Epithelial cell of esophagus (primary cell): ENCODE results near the gene DAPK2.

ENCODE experiments used
- DNase-seq: peaks from one replicate; pipeline ENCODE4 v3.0.0; 2010; ENCODE audit warnings: low read depth
- H3K4me3 ChIP-seq: 2 replicates; pipeline ENCODE4 v1.5.1; 2011; ENCODE audit warnings: mild to moderate bottlenecking, low read length, control low read depth
- TF ChIP-seq, protein P1 (sequence below): IDR thresholded peaks from 2 replicates; pipeline ENCODE4 v1.5.1; 2011; ENCODE audit warnings: low read depth, mild to moderate bottlenecking, low read length, control low read depth, inconsistent platforms; ENCODE audit not compliant: insufficient read depth; ENCODE audit errors: missing control alignments

The DAPK2 gene

GRCh38 chr15:63943829-63944680 lies 102.2 kb downstream of the DAPK2 start:
- H3K4me3 ChIP-seq = no peak overlapping the region
- DNase-seq = no peak
- TF ChIP-seq, protein P1, sequence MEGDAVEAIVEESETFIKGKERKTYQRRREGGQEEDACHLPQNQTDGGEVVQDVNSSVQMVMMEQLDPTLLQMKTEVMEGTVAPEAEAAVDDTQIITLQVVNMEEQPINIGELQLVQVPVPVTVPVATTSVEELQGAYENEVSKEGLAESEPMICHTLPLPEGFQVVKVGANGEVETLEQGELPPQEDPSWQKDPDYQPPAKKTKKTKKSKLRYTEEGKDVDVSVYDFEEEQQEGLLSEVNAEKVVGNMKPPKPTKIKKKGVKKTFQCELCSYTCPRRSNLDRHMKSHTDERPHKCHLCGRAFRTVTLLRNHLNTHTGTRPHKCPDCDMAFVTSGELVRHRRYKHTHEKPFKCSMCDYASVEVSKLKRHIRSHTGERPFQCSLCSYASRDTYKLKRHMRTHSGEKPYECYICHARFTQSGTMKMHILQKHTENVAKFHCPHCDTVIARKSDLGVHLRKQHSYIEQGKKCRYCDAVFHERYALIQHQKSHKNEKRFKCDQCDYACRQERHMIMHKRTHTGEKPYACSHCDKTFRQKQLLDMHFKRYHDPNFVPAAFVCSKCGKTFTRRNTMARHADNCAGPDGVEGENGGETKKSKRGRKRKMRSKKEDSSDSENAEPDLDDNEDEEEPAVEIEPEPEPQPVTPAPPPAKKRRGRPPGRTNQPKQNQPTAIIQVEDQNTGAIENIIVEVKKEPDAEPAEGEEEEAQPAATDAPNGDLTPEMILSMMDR = no peak

- H3K4me3 ChIP-seq = no peak overlapping the region
- TF ChIP-seq, protein P1 = no peak
- DNase-seq = no peak
Measured at GRCh38 chr15:63942486-63943365, 103.6 kb downstream of the DAPK2 start.

GRCh38 chr15:63941698-63942465 lies 104.4 kb downstream of the DAPK2 start:
- TF ChIP-seq, protein P1 = no peak
- no peak for DNase-seq
- no peak overlapping the region for H3K4me3 ChIP-seq

DNA sequence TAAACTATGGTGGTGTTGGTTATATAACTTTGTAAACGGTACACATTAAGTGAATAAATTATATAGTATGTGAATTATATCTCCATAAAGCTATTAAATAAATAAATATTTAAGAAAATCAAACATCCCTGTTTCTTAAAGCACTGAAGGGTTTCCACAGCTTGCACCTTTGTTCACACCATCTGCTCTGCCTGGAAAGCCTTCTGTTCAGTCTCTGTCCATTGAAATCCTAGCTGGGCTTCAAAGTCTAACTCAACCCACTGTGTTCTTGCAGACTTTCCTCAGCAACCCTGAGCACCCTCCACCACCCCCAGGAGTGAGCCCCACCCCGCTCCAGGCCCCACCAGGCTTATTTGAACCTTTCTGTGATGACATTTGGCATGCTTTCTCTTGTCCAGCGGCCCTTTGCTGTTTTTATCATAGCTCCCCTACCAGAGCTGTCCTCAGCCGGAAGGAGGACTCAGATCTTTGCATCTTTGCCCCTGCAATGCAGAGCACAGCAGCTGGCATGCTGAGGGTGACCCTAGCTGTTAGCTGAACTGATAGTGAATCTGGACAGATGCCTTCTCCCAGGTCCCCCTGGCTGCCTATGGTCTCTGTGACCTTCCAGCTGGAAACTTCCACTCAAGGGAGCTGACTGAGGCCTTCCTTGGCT lies 105.2 kb downstream of the DAPK2 start:
- TF ChIP-seq, protein P1 = no peak
- H3K4me3 ChIP-seq = no peak overlapping the region
- no peak for DNase-seq

- DNase-seq = no peak
- TF ChIP-seq, protein P1 = no peak
- no peak overlapping the region for H3K4me3 ChIP-seq
Measured at GRCh38 chr15:63939531-63940130, 106.7 kb downstream of the DAPK2 start.
